Activated CD8-positive, alpha-beta memory T cell treated with anti-CD3 and anti-CD28 coated beads for 4 hours (primary cell): Measurements from ENCODE around the gene PURA.
"Not testable (repeated sequence)": the region's sequence is repeated elsewhere in the genome, so short reads cannot be mapped to it uniquely, and the experiment has no call there.

Source experiments
- DNase-seq, 2 donors: peaks; one replicate each; pipeline ENCODE4 v3.0.0-alpha.2; 2020; ENCODE audit warnings: low read depth in 2 of 2

The PURA gene

DNA sequence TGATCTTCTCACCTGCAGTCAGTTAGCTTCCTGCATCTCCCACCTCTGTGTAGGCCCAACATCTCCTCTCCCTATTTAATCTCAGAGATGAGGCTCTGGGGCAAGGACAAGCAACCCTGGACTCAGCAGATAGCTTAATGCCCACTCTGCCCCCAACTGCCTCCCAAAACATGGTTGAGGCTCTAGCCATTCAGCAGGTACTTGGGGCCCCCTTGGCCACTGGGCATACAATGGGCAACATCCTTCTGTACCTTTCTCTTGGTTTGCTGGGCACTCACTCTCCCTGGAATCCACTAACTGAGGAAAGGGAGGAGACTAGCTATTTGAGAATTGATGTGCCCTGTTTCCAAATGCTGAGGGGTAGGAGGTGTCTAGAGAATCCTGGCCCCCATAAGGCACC, 21.2 kb downstream of the PURA start:
- no peak for DNase-seq

GRCh38 chr5:140136624-140137023, 22.7 kb downstream of the PURA start:
- no peak for DNase-seq

DNA sequence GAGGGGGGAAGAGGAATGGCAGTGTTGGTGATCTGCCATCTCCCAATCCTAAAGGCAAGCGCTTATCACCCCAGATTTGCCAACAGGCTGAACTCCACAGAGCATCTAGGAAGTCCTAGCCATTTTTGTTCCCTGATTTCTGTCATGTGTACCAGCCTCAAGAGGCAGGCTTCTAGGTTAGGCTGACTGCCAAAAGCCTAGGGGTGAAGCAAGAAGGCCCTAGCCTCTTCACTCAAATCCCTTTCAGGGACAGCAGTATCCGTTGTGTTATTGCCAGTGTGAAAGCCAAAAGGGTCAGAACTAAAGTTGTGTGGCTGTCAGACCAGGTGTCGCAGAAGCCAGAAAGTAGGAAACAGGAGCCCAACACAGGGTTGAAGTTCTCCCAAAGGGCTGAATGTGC, 26.5 kb downstream of the PURA start:
- DNase-seq = no peak

DNA sequence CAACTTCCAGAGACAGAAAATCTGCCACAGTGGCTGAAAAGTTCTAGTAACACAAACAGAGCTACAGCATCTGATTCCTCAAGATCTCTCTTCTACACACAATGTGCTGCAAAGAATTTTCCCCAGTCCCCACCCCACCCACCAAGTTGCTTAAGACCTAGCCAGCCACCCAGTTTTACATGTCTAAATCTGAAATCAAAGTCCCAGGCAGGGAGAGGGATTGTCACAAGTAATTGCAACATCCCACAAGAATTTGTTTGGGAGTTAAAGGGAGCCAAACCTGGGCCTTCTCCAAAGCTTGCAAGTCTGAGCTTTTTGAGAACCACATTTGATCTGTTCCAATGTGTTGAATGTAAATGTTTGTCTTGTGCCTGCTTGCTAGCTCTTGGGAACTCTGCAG, 27.3 kb downstream of the PURA start:
- DNase-seq = no peak

- no peak for DNase-seq
Measured at GRCh38 chr5:140142246-140142645, 28.3 kb downstream of the PURA start.

DNA sequence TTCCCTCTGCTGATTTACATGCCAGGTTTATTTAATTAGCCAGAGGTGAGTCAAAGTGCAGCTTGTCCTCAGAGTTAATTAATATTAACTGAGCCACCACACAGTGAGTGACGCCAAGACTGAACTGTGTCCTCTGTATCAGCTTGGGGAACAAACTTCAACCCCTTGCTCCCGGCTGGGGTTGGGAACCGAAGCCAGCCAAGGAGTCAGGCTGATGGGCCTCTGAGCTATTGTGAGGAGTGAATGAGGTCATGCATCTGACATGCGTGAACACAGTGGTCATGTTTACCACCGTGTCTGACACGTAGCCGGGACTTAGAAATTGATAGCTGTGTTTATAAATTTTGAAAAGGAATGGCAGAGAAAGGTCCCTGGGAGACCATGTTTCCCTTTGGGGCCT, 28.9 kb downstream of the PURA start:
- no peak for DNase-seq

- no peak for DNase-seq
Measured at GRCh38 chr5:140143521-140144258, 29.8 kb downstream of the PURA start.

- DNase-seq = no peak
Measured at GRCh38 chr5:140145256-140145655, 31.3 kb downstream of the PURA start.

DNA sequence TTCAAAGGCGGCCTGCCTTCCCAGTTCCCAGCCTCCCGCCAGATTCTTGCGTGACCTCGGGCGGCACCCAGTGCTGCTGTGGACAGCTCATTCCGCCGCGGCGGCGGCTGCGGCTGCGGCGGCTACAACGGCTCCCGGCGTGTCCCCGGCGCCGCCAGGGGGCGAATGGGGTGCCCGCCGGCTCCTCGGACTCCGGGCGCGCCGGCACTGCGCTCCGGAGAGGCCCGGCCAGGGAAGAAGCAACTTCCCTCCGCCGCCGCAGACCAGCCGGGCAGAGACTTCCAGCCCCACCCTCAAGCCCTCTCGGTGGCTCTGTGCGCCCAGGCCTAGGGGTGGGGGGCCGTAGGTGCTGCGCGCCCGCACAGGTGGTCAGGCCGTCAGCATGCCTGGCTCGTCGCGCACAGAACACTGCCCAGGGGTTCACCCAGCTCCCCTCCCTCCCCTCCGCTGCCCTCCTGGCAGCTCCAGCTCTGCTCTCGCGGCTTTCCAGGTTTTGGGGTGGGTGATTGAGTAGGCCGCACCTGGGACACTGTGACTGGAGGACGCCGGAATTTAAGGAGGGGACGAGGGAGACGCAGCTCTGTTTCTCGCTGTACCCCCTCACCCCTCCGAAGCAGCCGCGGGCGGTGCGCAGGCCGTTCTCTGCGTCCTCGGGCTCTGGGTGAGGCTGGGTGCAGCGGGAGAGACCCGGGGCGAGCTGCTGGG, 32.1 kb downstream of the PURA start:
- DNase-seq = peak in 1 of 2 donors; percentile 9

- DNase-seq = no peak
Measured at GRCh38 chr5:140146523-140146842, 32.6 kb downstream of the PURA start.

GRCh38 chr5:140147460-140147859, 33.6 kb downstream of the PURA start:
- no peak for DNase-seq

DNA sequence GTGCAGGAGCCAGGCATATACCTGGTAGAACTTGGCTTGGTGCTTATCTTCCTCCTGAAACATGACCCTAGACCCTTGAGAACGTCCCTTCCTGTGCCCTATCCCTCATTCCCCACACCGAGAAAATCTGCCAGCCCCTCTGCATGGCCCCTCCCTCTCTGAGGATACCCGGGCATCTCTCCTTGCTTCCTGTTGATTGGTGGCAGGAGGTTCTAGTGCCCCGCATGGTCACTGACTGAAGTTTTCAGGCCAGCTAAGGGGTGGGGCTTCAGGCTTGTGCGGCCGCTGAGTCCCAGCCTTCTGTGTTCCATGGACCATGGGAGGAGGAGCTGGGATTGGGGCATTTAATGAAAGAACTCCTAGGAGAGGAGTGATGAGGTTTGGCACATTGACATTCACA, 34.6 kb downstream of the PURA start:
- no peak for DNase-seq

DNA sequence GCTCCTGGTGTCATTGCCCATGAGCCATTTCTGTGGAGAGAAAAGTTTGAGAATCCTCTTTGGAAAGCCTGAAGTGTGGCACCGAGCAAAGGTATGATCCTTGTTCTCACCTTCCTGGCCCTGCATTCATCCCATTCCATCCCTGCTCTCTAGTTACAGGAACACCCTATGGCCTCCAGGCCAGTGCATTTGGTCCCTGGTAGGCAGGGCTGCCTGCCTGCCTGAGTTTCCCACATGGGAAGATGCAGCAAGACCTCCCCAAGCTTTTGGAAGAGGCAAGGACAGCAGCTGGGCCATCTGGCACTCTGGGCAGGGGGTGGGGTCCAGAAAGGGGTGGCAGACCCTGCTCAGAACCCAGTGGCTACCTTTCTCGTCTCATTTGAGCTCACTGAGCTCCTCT, 36.3 kb downstream of the PURA start:
- no peak for DNase-seq

DNA sequence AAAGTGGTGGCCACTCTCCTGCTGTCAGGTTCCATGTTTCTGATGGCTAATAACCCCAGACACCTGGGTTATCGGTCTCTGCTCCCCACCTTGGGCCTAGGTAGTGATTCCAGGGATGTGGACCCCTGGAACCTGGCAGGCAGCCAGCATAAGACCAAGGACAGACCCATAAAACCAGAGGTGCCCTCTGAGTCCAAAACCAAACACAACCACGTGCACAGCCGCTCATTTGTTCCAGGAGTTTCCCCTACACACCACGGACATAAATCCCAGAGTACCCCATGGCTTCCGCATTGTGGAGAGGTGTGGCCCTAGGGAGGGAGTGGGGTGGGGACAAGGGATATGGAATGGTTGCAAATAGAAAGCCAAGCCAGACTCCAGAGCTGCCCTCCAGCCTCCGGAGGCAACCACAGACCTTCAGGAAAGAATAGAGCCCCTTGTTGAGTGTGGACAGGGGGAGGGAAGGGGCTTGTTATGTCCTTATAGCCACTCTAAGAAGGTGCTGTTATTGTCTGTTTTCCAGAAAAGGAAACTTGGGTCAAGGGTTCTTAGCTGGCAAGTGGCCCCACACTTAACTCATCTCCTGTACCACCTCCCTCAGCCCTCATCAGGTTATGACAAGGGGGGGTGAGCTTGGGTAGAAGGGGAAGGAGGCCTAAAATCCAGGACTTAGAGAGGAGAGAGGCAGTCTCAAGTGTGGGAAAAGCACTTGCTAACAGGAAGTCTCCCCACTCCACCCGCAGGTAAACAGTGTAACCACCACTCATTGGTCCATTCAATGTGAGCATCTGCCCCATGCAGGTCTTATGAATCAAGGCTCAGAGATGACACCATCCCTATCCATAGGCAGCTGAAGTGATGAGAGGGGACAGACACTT, 37.5 kb downstream of the PURA start:
- DNase-seq = no peak

DNA sequence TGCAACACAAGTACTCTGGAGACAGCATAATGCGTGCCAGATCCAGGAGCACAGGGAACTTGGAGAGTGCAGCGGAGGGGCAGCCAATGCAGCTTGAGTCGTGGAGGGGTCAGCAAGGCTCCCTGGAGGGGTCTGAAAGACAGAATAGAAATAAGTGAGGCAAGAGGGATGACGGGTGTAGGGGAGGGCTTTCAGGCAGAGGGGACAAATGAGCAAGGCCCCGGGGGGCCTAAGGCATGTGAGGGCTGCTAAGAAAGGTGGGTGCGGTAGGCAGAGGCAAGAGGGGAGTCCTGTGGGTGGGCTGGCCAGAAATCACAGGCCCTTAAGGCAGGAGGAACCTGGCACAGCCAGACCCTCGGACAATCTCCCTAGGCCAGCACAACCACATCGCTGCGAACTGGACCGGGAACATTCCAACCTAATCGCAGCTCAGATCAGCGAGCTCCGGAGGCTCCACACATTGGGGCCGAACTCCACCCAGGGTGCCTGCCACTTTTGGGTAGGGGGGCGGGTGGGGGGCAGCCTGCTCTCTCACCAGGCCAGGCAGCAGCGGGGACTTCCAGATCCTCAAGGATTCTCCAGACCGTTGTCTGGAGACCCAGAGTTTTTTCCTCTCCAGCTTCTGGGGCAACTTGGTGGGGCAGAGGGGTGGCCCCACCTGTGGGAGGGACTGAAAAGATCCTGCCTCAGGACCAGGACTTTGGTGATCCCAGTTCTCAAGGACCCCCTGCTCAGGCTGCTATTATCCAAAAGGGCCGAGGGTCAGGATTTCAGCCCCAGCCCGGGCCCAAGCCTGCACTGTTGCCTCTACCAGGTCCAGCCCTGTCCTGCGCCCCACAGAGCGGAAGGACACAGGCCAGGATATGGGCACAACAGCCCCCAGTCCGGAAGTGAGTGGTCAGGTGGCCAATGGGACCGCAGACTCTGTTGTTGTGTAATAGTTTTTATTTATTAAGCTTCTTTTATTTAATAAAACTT, 38.4 kb downstream of the PURA start:
- no peak for DNase-seq

DNA sequence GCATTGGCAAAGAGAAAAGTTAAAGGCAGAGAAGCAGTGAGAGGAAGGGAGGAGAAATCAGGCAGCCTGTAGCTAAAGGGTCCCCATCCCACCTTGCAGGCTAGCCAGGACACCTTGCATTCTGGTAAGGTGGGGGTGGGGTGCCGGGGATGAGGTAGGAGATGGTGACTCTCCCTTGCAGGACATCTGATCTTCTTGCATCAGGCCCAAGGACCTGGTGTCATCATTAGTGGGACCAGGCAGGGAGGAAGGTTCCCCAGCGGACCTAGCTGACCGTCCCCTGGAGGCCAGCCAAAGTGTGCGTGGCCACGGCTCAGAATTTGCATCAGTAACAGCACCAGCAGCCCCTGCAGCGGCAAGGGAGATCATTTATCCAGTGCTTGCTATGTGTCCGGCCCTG, 39.3 kb downstream of the PURA start:
- no peak for DNase-seq

GRCh38 chr5:140153905-140154304, 40.0 kb downstream of the PURA start:
- DNase-seq = no peak

DNA sequence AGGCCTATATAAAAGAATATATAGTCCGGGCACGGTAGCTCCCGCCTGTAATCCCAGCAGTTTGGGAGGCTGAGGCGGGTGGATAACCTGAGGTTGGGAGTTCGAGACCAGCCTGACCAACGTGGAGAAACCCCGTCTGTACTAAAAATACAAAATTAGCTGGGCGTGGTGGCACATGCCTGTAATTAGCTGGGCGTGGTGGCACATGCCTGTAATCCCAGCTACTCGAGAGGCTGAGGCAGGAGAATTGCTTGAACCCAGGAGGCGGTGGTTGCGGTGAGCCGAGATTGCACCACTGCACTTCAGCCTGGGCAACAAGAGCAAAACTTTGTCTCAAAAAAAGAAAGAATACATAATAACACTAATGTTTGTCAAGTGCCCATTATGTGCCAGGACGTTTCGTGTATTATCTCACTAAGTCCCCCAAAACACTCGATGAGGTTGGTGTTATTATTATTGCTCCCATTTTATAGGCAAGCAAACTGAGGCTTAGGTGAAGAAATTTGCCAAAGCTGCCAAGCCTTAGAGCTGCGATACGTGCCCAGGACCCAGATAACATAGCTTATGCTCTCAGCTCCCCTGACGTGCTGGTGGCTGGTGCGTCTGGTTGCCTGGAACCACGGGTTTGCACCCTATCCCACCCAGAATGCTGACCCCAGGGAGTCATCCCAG, 40.9 kb downstream of the PURA start:
- not testable (repeated sequence) for DNase-seq

DNA sequence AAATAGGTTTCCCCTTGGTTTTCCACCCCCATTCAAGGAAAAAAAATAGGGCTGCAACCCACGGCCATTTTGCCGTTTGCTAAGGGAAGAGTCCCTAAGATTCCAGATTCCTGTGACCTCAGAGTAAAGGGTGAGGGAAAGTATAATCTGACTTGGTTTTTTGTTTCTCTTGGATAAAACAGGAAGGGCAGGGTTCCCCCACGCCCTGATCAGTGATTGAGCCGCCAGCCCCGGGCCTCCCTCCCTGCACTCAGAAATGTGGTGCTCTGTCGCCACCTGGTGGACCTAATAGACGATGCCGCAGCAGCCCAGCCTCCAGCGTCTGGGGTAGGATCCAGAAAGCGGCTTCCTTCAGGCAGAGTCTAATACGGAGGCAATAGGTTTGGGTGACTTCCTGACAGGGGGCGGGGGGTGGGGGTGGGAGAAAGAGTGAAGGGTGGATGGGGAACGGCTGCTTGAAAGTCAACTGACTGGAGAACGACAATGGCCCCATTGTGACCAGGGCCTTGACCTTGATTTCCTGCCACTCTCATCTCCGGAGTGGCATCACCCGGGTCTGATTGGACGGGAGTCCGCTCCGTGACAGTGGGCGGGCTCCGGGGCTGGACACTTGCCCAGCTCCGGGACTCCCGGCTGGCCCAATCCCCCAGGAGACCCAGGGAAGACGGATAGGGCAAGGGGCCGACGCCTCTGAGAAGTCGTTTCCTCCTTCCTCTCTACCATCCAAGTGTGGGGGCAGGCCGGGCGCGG, 43.3 kb downstream of the PURA start:
- peak; percentile 63 to 68 for DNase-seq
